Kidney (tissue), 14 donors: ENCODE data around the gene MYH13. TPM values are rescaled to one million over a fixed set of nuclear protein-coding genes. Genes with fewer than 3 reads are reported as not detected.

Source experiments
- DNase-seq, 5 donors: peaks; one replicate each; pipeline ENCODE4 v3.0.0-alpha.2; 2013 to 2020
- FAIRE-seq: peaks from 2 replicates; lab custom pipeline; 2012; peaks lifted over from hg19 to GRCh38; lab: Jason Lieb, UNC
- H3K27ac ChIP-seq, 2 donors: one replicate each; pipeline ENCODE4 v1.7.0; 2013; ENCODE audit warnings: low read depth in 2 of 2, low read length in 2 of 2, inconsistent platforms in 1 of 2
- H3K27me3 ChIP-seq: one replicate; pipeline ENCODE4 v1.7.1; 2013; ENCODE audit warnings: low read length, inconsistent platforms; ENCODE audit not compliant: control insufficient read depth, insufficient read depth
- H3K36me3 ChIP-seq, 3 donors: one replicate each; pipeline versions ENCODE4 v1.7.0 to v1.7.1; 2013; ENCODE audit warnings: low read length in 3 of 3, control low read depth in 1 of 3, inconsistent platforms in 1 of 3; ENCODE audit not compliant: insufficient read depth in 3 of 3, control insufficient read depth in 2 of 3
- H3K4me1 ChIP-seq, 3 donors: one replicate each; pipeline versions ENCODE4 v1.7.0 to v1.7.1; 2013; ENCODE audit warnings: low read length in 3 of 3, inconsistent platforms in 1 of 3, low read depth in 1 of 3; ENCODE audit not compliant: control insufficient read depth in 2 of 3, insufficient read depth in 2 of 3
- H3K4me3 ChIP-seq, 3 donors: one replicate each; pipeline versions ENCODE4 v1.7.0 to v1.8.1; 2013; ENCODE audit warnings: low read length in 3 of 3, control low read depth in 1 of 3, inconsistent platforms in 1 of 3
- H3K9ac ChIP-seq, 3 donors: one replicate each; pipeline versions ENCODE4 v1.7.0 to v1.7.1; 2013; ENCODE audit warnings: low read length in 3 of 3, control low read depth in 1 of 3, inconsistent platforms in 1 of 3
- H3K9me3 ChIP-seq, 3 donors: one replicate each; pipeline versions ENCODE4 v1.7.0 to v1.7.1; 2013; ENCODE audit warnings: low read length in 3 of 3, control low read depth in 1 of 3, inconsistent platforms in 1 of 3; ENCODE audit not compliant: control insufficient read depth in 2 of 3, insufficient read depth in 1 of 3
- intact Hi-C: fragments of 100-400 bp; cut with DNase I; formaldehyde crosslinking; loops from one replicate; pipeline ENCODE4 v1.11.1; 2022
- polyA plus RNA-seq: library from polyadenylated mRNA; stranded (reverse); fragments of 350-450 nt; fragmentation: Illumina TruSeq; extraction: RNeasy Lipid Tissue Mini Kit (QIAGEN cat#74804); gene quantifications from one replicate; pipeline ENCODE4 v1.2.3, GENCODE V29; 2014; ENCODE audit warnings: low read depth, low replicate concordance; ENCODE audit not compliant: insufficient read depth
- total RNA-seq: library from RNA; stranded (reverse); fragmentation: NEBNext Ultra II Directional; extraction: Animal tissue kit (Norgen Biotek cat#: 25700); gene quantifications from one replicate; pipeline ENCODE4 v1.2.1, GENCODE V29; 2021
- TF ChIP-seq, protein P1 (sequence below): IDR thresholded peaks from 3 replicates; pipeline ENCODE4 v1.5.1; 2012; ENCODE audit warnings: mild to moderate bottlenecking, moderate library complexity, borderline replicate concordance; ENCODE audit not compliant: insufficient read depth; ENCODE audit errors: extremely low read depth
- donor health status: control.
- donor health status: control.
- donor health status: control.
- donor health status: control.
- donor health status: control.
- donor health status: DM: yes; HTN: yes; CAD: no.
- donor health status: Normal renal cell carcinoma (clear cell type).

The MYH13 gene
- total and polyA plus RNA-seq, 2 donors from 2014 or later: not detected

DNA sequence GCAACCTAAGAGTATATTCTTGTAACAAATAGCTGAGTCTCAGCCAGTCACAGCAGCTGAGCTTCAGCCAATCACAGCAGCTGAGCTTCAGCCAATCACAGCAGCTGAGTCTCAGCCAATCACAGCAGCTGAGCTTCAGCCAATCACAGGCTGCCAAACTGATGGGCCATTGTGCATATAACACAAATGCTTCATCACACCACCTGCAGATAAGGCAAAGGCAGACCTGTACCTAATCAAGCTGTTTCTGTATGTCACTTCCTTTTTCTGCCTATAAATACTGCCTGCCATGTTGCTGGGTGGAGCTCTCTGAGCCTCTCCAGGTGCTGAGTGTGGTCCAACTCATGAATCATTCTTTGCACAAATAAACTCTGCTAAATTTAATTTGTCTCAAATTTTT lies 19.9 kb downstream of the MYH13 start:
- DNase-seq (no peak), FAIRE-seq (no peak)
- Histone ChIP-seq H3K27me3 (no peaks in the 10 kb centered on the region), H3K4me3 (no peak overlapping the region), H3K9me3 (no peaks in the 10 kb centered on the region), H3K4me1 (no peaks in the 10 kb centered on the region), H3K36me3 (no peaks in the 10 kb centered on the region), H3K9ac (no peak overlapping the region), H3K27ac (no peak overlapping the region)
- TF ChIP-seq, protein P1, sequence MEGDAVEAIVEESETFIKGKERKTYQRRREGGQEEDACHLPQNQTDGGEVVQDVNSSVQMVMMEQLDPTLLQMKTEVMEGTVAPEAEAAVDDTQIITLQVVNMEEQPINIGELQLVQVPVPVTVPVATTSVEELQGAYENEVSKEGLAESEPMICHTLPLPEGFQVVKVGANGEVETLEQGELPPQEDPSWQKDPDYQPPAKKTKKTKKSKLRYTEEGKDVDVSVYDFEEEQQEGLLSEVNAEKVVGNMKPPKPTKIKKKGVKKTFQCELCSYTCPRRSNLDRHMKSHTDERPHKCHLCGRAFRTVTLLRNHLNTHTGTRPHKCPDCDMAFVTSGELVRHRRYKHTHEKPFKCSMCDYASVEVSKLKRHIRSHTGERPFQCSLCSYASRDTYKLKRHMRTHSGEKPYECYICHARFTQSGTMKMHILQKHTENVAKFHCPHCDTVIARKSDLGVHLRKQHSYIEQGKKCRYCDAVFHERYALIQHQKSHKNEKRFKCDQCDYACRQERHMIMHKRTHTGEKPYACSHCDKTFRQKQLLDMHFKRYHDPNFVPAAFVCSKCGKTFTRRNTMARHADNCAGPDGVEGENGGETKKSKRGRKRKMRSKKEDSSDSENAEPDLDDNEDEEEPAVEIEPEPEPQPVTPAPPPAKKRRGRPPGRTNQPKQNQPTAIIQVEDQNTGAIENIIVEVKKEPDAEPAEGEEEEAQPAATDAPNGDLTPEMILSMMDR: no peak
- intact Hi-C loops: no loop called here

DNA sequence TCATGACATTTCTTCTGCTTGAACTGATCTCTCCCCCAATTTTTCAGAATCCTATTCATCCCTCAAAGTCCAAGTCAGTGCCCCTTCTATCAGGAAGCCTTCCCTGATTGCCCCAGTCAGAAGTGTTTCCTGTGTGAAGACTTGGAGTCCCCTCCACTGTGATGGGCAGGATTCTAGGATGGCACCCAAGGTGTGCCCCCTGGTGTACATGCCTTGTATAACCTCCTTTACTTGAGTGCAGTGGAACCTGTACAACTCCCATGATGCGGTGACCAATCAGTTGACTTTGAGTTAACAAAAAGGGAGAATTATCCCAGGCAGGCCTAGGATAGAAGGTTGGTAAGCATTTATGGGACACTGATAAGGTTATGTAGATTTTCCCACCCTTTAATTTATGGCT lies 23.4 kb downstream of the MYH13 start:
- Histone ChIP-seq H3K4me3 (no peak overlapping the region), H3K27ac (no peak overlapping the region), H3K36me3 (no peaks in the 10 kb centered on the region), H3K27me3 (no peaks in the 10 kb centered on the region), H3K4me1 (no peaks in the 10 kb centered on the region), H3K9ac (no peak overlapping the region), H3K9me3 (no peaks in the 10 kb centered on the region)
- TF ChIP-seq, protein P1: no peak
- intact Hi-C loops: no loop called here
- DNase-seq (no peak), FAIRE-seq (no peak)

DNA sequence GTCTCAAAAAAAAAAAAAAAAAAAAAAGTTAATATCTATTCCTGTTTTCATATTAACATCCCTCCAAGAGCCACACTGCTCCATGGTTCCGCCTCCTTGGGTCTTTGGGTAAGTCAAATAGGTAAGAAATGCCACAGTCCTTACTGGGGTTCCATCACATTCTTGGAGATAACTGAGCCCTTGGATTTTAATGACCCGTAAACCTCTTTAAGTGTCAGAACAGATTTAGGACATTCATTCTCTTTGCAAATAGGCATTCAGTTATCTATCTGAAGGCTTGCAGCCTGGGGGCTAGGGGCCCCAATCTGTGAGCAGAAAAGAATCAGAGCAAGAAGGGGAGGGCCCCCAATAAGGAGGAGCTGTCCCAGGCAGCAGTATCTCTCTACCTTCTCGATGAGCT lies 28.0 kb downstream of the MYH13 start:
- intact Hi-C loops: no loop called here
- Histone ChIP-seq H3K9ac (no peak overlapping the region), H3K27me3 (no peaks in the 10 kb centered on the region), H3K27ac (no peak overlapping the region), H3K4me1 (no peaks in the 10 kb centered on the region), H3K4me3 (no peak overlapping the region), H3K9me3 (no peaks in the 10 kb centered on the region), H3K36me3 (no peaks in the 10 kb centered on the region)
- peak in 3 of 5 donors; percentile 14 to 62 (median 53) for DNase-seq
- TF ChIP-seq, protein P1: no peak
- FAIRE-seq: no peak

DNA sequence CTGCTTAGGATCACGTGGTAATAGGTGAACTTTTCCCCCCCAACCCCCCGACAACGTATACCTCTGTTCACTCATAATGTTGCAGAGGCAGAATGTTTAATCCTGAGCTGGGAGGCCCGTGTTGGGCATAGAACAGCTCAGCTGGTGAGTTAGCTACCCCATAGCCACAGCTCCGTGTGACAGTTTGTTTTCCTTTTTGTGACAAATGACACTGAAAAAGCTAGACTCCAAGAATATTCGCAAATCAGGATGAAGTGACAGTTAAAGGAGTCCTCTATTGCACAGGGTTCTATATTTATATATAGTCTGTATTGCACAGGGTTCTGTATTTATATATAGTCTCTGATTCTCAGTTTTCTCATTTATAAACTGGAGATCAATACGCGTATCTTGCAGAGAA lies 33.8 kb downstream of the MYH13 start:
- H3K36me3 ChIP-seq: no peaks in the 10 kb centered on the region
- DNase-seq: no peak
- H3K9me3 ChIP-seq: no peaks in the 10 kb centered on the region
- no peaks in the 10 kb centered on the region for H3K4me1 ChIP-seq
- no peak overlapping the region for H3K9ac ChIP-seq
- no peaks in the 10 kb centered on the region for H3K27me3 ChIP-seq
- no peak overlapping the region for H3K27ac ChIP-seq
- FAIRE-seq: no peak
- TF ChIP-seq, protein P1: no peak
- intact Hi-C loops: no loop called here
- H3K4me3 ChIP-seq: no peak overlapping the region
